Esophagus muscularis mucosa (tissue), 4 donors: Measurements from ENCODE around the gene ADORA2B. TPM values are rescaled to one million over a fixed set of nuclear protein-coding genes. Genes with fewer than 3 reads are reported as not detected.

Experiments used
- DNase-seq: peaks from one replicate; pipeline ENCODE4 v3.0.0-alpha.2; 2017; ENCODE audit errors: extremely low spot score
- H3K27ac ChIP-seq, 4 donors: fragments of 200-600 bp; sonication (generic); replicated peaks in 1 of 4; 1 replicate in 3 of 4; 2 replicates in 1 of 4; pipeline ENCODE4 v1.5.1; 2016 to 2019; ENCODE audit warnings: mild to moderate bottlenecking in 1 of 4
- H3K27me3 ChIP-seq, 4 donors: fragments of 200-600 bp; sonication (generic); one replicate each; pipeline versions ENCODE4 v1.5.1 to v1.6.0; 2016 to 2019
- H3K36me3 ChIP-seq, 4 donors: fragments of 200-600 bp; sonication (generic); one replicate each; pipeline ENCODE4 v1.5.1; 2016 to 2019
- H3K4me1 ChIP-seq, 4 donors: fragments of 200-600 bp; sonication (generic); one replicate each; pipeline ENCODE4 v1.5.1; 2016 to 2019
- H3K4me3 ChIP-seq, 4 donors: fragments of 200-600 bp; sonication (generic); 1 replicate in 2 of 4; 2 replicates in 2 of 4; pipeline ENCODE4 v1.5.1; 2016 to 2019; ENCODE audit warnings: mild to moderate bottlenecking in 4 of 4, moderate library complexity in 1 of 4
- H3K9me3 ChIP-seq, 4 donors: fragments of 200-600 bp; sonication (generic); 1 replicate in 3 of 4; 2 replicates in 1 of 4; pipeline ENCODE4 v1.5.1; 2016 to 2019
- CTCF ChIP-seq, 3 experiments: fragments of 200-600 bp in 2 of 3; fragments of 450-650 bp in 1 of 3; sonication (generic) in 2 of 3; IDR thresholded peaks; one replicate each; pipeline ENCODE4 v1.5.1; 2017 to 2019; ENCODE audit warnings: antibody characterized with exemption in 3 of 3, mild to moderate bottlenecking in 2 of 3, moderate library complexity in 1 of 3
- EP300 ChIP-seq: sonication (generic); formaldehyde crosslinking; IDR thresholded peaks from one replicate; pipeline ENCODE4 v1.6.1; 2017; ENCODE audit warnings: antibody characterized with exemption
- POLR2A ChIP-seq: fragments of 450-650 bp; IDR thresholded peaks from one replicate; pipeline ENCODE4 v1.6.1; 2017; ENCODE audit warnings: antibody characterized with exemption, moderate library complexity, mild to moderate bottlenecking, low read depth
- POLR2AphosphoS5 ChIP-seq, 2 donors: sonication (generic); formaldehyde crosslinking; IDR thresholded peaks; one replicate each; pipeline ENCODE4 v1.6.1; 2017; ENCODE audit warnings: antibody characterized with exemption in 2 of 2
- WGBS: methylation state at CpG from one replicate; pipeline ENCODE4 v1.1.5; 2018; 5-methylcytosine and 5-hydroxymethylcytosine counted together
- intact Hi-C: fragments of 100-400 bp; cut with DNase I; formaldehyde crosslinking; loops from one replicate; pipeline ENCODE4 v1.15.1; 2023
- total RNA-seq, 4 donors: library from RNA; depleted of rRNA; stranded (reverse); fragments of >200 nt; gene quantifications; one replicate each; pipeline versions ENCODE4 v1.1.0 to v1.2.1, GENCODE V29; 2016

The ADORA2B gene
- total RNA-seq, 4 donors from 2014 or later: 0.26 to 0.75 (median 0.37) TPM

- no peak overlapping the region for H3K27ac ChIP-seq
- H3K27me3 ChIP-seq: no peaks in the 10 kb centered on the region
- peaks cover 0 to 4% (median 0%) of the 10 kb centered on the region in 4 donors for H3K9me3 ChIP-seq
- DNase-seq: no peak
- no peak overlapping the region for H3K4me3 ChIP-seq
- intact Hi-C loops: no loop called here
- 58% methylated on average over 9 of the region's 9 CpGs for WGBS
- H3K36me3 ChIP-seq: no peaks in the 10 kb centered on the region
- TF ChIP-seq POLR2A (no peak), EP300 (no peak), CTCF (IDR thresholded peaks at IDR 0.05) (no peak), POLR2AphosphoS5 (IDR thresholded peaks at IDR 0.05) (no peak)
- H3K4me1 ChIP-seq: peaks cover 0 to 8% (median 4%) of the 10 kb centered on the region in 4 donors
These were observed 18.7 kb upstream of the ADORA2B start for GRCh38 chr17:15926039-15926740.

- DNase-seq: no peak
- Histone ChIP-seq H3K27ac (no peak overlapping the region), H3K4me3 (no peak overlapping the region), H3K27me3 (no peaks in the 10 kb centered on the region), H3K9me3 (no peaks in the 10 kb centered on the region), H3K36me3 (no peaks in the 10 kb centered on the region), H3K4me1 (peaks cover 0 to 8% (median 4%) of the 10 kb centered on the region in 4 donors)
- no peak for TF ChIP-seq CTCF (IDR thresholded peaks at IDR 0.05)
- no peak for TF ChIP-seq EP300
- no peak for TF ChIP-seq POLR2A
- no peak for TF ChIP-seq POLR2AphosphoS5 (IDR thresholded peaks at IDR 0.05)
- WGBS: 69% methylated on average over 9 of the region's 9 CpGs
- intact Hi-C loops: no loop called here
These were observed 16.6 kb upstream of the ADORA2B start for GRCh38 chr17:15928286-15928785.

- intact Hi-C loops: no loop called here
- Histone ChIP-seq H3K36me3 (no peaks in the 10 kb centered on the region), H3K4me3 (no peak overlapping the region), H3K4me1 (peaks cover 0 to 8% (median 4%) of the 10 kb centered on the region in 4 donors), H3K9me3 (no peaks in the 10 kb centered on the region), H3K27me3 (no peaks in the 10 kb centered on the region), H3K27ac (no peak overlapping the region)
- DNase-seq: no peak
- 76% methylated on average over 4 of the region's 4 CpGs for WGBS
- TF ChIP-seq CTCF (IDR thresholded peaks at IDR 0.05) (no peak), POLR2AphosphoS5 (IDR thresholded peaks at IDR 0.05) (no peak), POLR2A (no peak), EP300 (no peak)
These were observed 15.0 kb upstream of the ADORA2B start for GRCh38 chr17:15929941-15930340.

GRCh38 chr17:15930426-15930825 is 14.5 kb upstream of the ADORA2B start:
- intact Hi-C loops: no loop called here
- Histone ChIP-seq H3K27ac (no peak overlapping the region), H3K27me3 (no peaks in the 10 kb centered on the region), H3K4me3 (no peak overlapping the region), H3K36me3 (no peaks in the 10 kb centered on the region), H3K9me3 (no peaks in the 10 kb centered on the region), H3K4me1 (peaks cover 0 to 8% (median 4%) of the 10 kb centered on the region in 4 donors)
- 75% methylated on average over 6 of the region's 6 CpGs for WGBS
- TF ChIP-seq POLR2A (no peak), EP300 (no peak), CTCF (IDR thresholded peaks at IDR 0.05) (no peak), POLR2AphosphoS5 (IDR thresholded peaks at IDR 0.05) (no peak)
- no peak for DNase-seq

- no peak for DNase-seq
- Histone ChIP-seq H3K4me3 (no peak overlapping the region), H3K36me3 (no peaks in the 10 kb centered on the region), H3K4me1 (peaks cover 0 to under 1% (median under 1%) of the 10 kb centered on the region in 4 donors), H3K27me3 (no peaks in the 10 kb centered on the region), H3K9me3 (no peaks in the 10 kb centered on the region), H3K27ac (no peak overlapping the region)
- no peak for TF ChIP-seq POLR2A
- TF ChIP-seq EP300: no peak
- no peak for TF ChIP-seq POLR2AphosphoS5 (IDR thresholded peaks at IDR 0.05)
- no peak for TF ChIP-seq CTCF (IDR thresholded peaks at IDR 0.05)
- intact Hi-C loops: no loop called here
These were observed 13.5 kb upstream of the ADORA2B start for GRCh38 chr17:15931394-15931793.
